Activated CD8-positive, alpha-beta T cell treated with anti-CD3 and anti-CD28 coated beads, Interleukin-2, amount 10 ng/mL, durations not matched to agents 7 days and 5 days (primary cell): ENCODE results near the gene GRID2. TPM values are rescaled to one million over a fixed set of nuclear protein-coding genes. Genes with fewer than 3 reads are reported as not detected.
"Not testable (repeated sequence)": the region's sequence is repeated elsewhere in the genome, so short reads cannot be mapped to it uniquely, and the experiment has no call there.

Experiments
- ATAC-seq: fragments of 150-1000 bp; cut with Tn5 transposase; one replicate; pipeline ENCODE4 v1.10.0; 2021; ENCODE audit warnings: moderate library complexity
- CTCF ChIA-PET: fragments of 350-600 bp; sonication (Branson Sonifier 250); formaldehyde crosslinking; loops from one replicate; lab custom pipeline; 2021; ENCODE audit warnings: antibody characterized with exemption; lab: Charles Lee
- POLR2A ChIA-PET: fragments of 350-600 bp; sonication (Branson Sonifier 250); formaldehyde crosslinking; loops from one replicate; lab custom pipeline; 2021; ENCODE audit warnings: antibody characterized with exemption; lab: Charles Lee
- DNase-seq: peaks from one replicate; pipeline ENCODE4 v3.0.0-alpha.2; 2020
- H3K27ac Mint-ChIP-seq: one replicate; pipeline ENCODE4 v1.8.0; 2021; ENCODE audit warnings: mild to moderate bottlenecking, mixed read lengths
- H3K27me3 Mint-ChIP-seq: one replicate; pipeline ENCODE4 v1.8.0; 2021; ENCODE audit warnings: low read depth, mixed read lengths
- H3K36me3 Mint-ChIP-seq: one replicate; pipeline ENCODE4 v1.8.0; 2021; ENCODE audit warnings: low read depth, mixed read lengths
- H3K4me1 Mint-ChIP-seq: one replicate; pipeline ENCODE4 v1.8.0; 2021; ENCODE audit warnings: low read depth, mixed read lengths
- H3K4me3 Mint-ChIP-seq: one replicate; pipeline ENCODE4 v1.8.0; 2021; ENCODE audit warnings: mild to moderate bottlenecking, mixed read lengths
- H3K9me3 Mint-ChIP-seq: one replicate; pipeline ENCODE4 v1.8.0; 2022; ENCODE audit warnings: mixed read lengths; ENCODE audit not compliant: insufficient read depth
- total RNA-seq, 2 experiments: library from RNA; stranded (reverse); gene quantifications; one replicate each; pipeline ENCODE4 v1.2.3, GENCODE V29; 2021

The GRID2 gene
- total RNA-seq, 2 experiments from 2014 or later, result not detected

DNA sequence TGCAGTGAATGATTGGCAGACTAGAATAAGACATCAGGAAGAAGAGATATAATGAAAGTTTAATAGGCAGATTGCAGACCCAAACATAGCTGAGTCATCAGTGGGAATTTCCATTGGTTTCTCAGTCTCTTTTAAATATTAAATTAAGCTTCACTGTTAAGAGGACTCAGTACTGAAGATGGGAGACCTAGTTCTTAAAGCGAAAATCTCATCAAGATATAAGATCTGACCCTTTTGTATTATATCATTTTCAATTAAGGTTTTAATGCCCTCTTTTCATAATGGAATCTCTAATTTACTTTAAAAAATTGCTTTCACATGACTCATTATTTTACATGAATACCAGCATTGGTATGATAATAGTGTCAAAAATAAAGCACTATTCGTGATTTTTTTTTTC, 1355.9 kb downstream of the GRID2 start:
- Mint-ChIP-seq H3K27ac (no peak overlapping the region), H3K4me3 (no peak overlapping the region), H3K27me3 (no peaks in the 10 kb centered on the region), H3K9me3 (no peaks in the 10 kb centered on the region), H3K4me1 (no peaks in the 10 kb centered on the region), H3K36me3 (no peaks in the 10 kb centered on the region)
- DNase-seq, result no peak
- CTCF ChIA-PET, result no interaction called here
- no peak for ATAC-seq
- POLR2A ChIA-PET, result no interaction called here

GRCh38 chr4:93660036-93660435, 1356.3 kb downstream of the GRID2 start:
- H3K27me3 Mint-ChIP-seq, result no peaks in the 10 kb centered on the region
- ChIA-PET CTCF (no interaction called here), POLR2A (no interaction called here)
- H3K4me3 Mint-ChIP-seq, result no peak overlapping the region
- H3K9me3 Mint-ChIP-seq, result no peaks in the 10 kb centered on the region
- no peak overlapping the region for H3K27ac Mint-ChIP-seq
- H3K36me3 Mint-ChIP-seq, result no peaks in the 10 kb centered on the region
- DNase-seq (no peak), ATAC-seq (no peak)
- H3K4me1 Mint-ChIP-seq, result no peaks in the 10 kb centered on the region

- ATAC-seq (no peak), DNase-seq (no peak)
- Mint-ChIP-seq H3K27ac (no peak overlapping the region), H3K36me3 (no peaks in the 10 kb centered on the region), H3K9me3 (no peaks in the 10 kb centered on the region), H3K4me3 (no peak overlapping the region), H3K4me1 (no peaks in the 10 kb centered on the region), H3K27me3 (no peaks in the 10 kb centered on the region)
- ChIA-PET CTCF (no interaction called here), POLR2A (no interaction called here)
Measured at GRCh38 chr4:93670434-93670833, 1366.7 kb downstream of the GRID2 start.

DNA sequence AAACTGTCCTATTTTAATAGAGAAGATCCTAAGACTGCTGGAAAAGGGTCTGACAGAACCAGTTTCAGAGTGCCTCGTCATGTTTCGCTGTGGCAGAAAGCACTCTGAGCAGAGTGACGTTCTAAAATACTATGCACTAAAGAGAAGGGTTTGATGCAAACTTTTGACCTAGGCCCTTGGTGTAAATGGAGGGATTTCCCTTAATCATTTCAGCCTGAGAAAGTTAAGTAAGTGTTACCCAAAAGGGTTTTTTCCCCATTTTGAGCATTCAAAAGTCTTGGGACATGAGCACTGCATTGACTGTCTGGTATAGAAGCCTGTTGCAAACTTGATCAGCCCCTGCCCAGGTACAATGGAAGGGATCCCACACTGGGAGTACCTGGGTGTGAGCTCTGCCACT, 1367.3 kb downstream of the GRID2 start:
- Mint-ChIP-seq H3K27ac (no peak overlapping the region), H3K4me1 (no peaks in the 10 kb centered on the region), H3K27me3 (no peaks in the 10 kb centered on the region), H3K9me3 (no peaks in the 10 kb centered on the region), H3K36me3 (no peaks in the 10 kb centered on the region), H3K4me3 (no peak overlapping the region)
- ATAC-seq (no peak), DNase-seq (no peak)
- ChIA-PET CTCF (no interaction called here), POLR2A (no interaction called here)

GRCh38 chr4:93676937-93677336, 1373.2 kb downstream of the GRID2 start:
- H3K27me3 Mint-ChIP-seq, ATAC-seq, POLR2A ChIA-PET, H3K27ac Mint-ChIP-seq, H3K9me3 Mint-ChIP-seq, DNase-seq, H3K4me1 Mint-ChIP-seq, H3K36me3 Mint-ChIP-seq, CTCF ChIA-PET, H3K4me3 Mint-ChIP-seq: not testable (repeated sequence)

- Mint-ChIP-seq H3K27ac (no peak overlapping the region), H3K36me3 (no peaks in the 10 kb centered on the region), H3K9me3 (peaks cover 4% of the 10 kb centered on the region), H3K4me1 (no peaks in the 10 kb centered on the region), H3K4me3 (no peak overlapping the region), H3K27me3 (no peaks in the 10 kb centered on the region)
- CTCF ChIA-PET, result no interaction called here
- DNase-seq, result no peak
- no peak for ATAC-seq
- POLR2A ChIA-PET, result no interaction called here
Measured at GRCh38 chr4:93684571-93684970, 1380.8 kb downstream of the GRID2 start.

DNA sequence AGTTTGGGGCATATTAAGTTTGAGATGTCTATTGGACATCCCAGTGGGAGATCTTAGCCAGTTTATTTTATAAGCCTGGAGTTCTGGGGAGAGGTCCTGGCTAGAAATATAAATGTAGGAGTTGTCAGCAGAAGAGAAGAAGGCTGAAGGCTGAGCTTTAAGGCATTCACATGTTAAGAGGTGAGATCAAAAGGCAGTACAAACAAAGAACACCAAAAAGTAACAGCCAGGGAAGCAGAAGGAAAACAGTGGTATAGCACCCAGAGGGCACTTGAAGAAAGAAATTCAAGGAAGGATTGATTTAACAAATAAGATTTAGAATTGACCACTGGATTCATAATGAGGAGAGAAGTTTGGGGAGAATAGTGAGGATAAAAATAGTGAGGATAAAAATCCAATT, 1383.5 kb downstream of the GRID2 start:
- Mint-ChIP-seq H3K36me3 (no peaks in the 10 kb centered on the region), H3K4me1 (no peaks in the 10 kb centered on the region), H3K4me3 (no peak overlapping the region), H3K9me3 (peaks cover 4% of the 10 kb centered on the region), H3K27me3 (no peaks in the 10 kb centered on the region), H3K27ac (no peak overlapping the region)
- no peak for ATAC-seq
- no peak for DNase-seq
- ChIA-PET CTCF (no interaction called here), POLR2A (no interaction called here)

- CTCF ChIA-PET, result no interaction called here
- no peak overlapping the region for H3K27ac Mint-ChIP-seq
- H3K4me1 Mint-ChIP-seq, result no peaks in the 10 kb centered on the region
- no peak overlapping the region for H3K4me3 Mint-ChIP-seq
- DNase-seq (no peak), ATAC-seq (no peak)
- POLR2A ChIA-PET, result no interaction called here
- no peaks in the 10 kb centered on the region for H3K36me3 Mint-ChIP-seq
- H3K9me3 Mint-ChIP-seq, result no peaks in the 10 kb centered on the region
- H3K27me3 Mint-ChIP-seq, result no peaks in the 10 kb centered on the region
Measured at GRCh38 chr4:93688978-93689377, 1385.2 kb downstream of the GRID2 start.

DNA sequence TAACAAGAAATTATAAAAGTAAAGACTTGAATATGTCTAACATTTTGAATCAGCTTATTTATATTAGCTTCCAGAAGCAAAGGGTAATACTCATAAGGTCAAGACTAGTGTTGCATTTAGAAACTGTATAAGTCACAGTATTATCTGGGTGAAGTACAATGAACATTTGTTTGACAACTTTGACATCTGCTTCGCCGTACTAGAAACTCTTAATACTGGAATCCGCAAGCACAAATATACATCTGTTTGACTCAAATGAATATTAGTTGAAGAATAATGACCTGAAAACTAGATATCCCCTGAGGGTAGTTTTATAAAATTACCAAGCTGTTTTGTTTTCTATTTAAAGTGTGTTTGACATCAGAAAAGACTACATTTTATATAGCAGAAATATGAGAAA, 1389.4 kb downstream of the GRID2 start:
- H3K4me1 Mint-ChIP-seq, result no peaks in the 10 kb centered on the region
- POLR2A ChIA-PET, result no interaction called here
- CTCF ChIA-PET, result no interaction called here
- no peak overlapping the region for H3K27ac Mint-ChIP-seq
- no peaks in the 10 kb centered on the region for H3K36me3 Mint-ChIP-seq
- ATAC-seq (no peak), DNase-seq (no peak)
- no peak overlapping the region for H3K4me3 Mint-ChIP-seq
- no peaks in the 10 kb centered on the region for H3K9me3 Mint-ChIP-seq
- H3K27me3 Mint-ChIP-seq, result no peaks in the 10 kb centered on the region

GRCh38 chr4:93698686-93699085, 1394.9 kb downstream of the GRID2 start:
- Mint-ChIP-seq H3K4me3 (no peak overlapping the region), H3K27ac (no peak overlapping the region), H3K4me1 (no peaks in the 10 kb centered on the region), H3K9me3 (no peaks in the 10 kb centered on the region), H3K27me3 (no peaks in the 10 kb centered on the region), H3K36me3 (no peaks in the 10 kb centered on the region)
- DNase-seq (no peak), ATAC-seq (no peak)
- CTCF ChIA-PET, result no interaction called here
- POLR2A ChIA-PET, result no interaction called here

DNA sequence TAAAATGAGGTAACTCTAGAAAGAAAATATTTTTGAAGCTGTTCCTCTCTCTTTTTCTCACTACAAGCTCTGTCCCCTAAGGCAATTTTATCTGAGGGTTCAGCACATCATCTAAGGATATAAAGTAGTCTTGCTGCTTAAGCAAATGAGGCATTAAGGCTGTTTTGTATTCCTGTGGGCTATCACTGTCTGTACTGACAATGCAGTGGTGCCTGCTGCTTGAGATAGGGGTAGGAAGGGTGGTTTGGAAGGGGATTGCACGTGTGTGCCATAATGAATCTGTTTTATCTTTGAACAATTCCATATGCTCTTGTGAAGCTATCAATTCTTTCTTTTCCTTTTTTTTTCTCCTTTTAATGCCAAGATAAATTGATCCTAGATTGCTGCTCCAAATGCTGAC, 1396.8 kb downstream of the GRID2 start:
- no peaks in the 10 kb centered on the region for H3K36me3 Mint-ChIP-seq
- H3K4me1 Mint-ChIP-seq, result no peaks in the 10 kb centered on the region
- H3K27ac Mint-ChIP-seq, result no peak overlapping the region
- DNase-seq (no peak), ATAC-seq (no peak)
- H3K4me3 Mint-ChIP-seq, result no peak overlapping the region
- no peaks in the 10 kb centered on the region for H3K9me3 Mint-ChIP-seq
- no peaks in the 10 kb centered on the region for H3K27me3 Mint-ChIP-seq
- CTCF ChIA-PET, result no interaction called here
- POLR2A ChIA-PET, result no interaction called here

- Mint-ChIP-seq H3K27ac (no peak overlapping the region), H3K4me3 (no peak overlapping the region), H3K4me1 (no peaks in the 10 kb centered on the region), H3K9me3 (no peaks in the 10 kb centered on the region), H3K27me3 (no peaks in the 10 kb centered on the region), H3K36me3 (no peaks in the 10 kb centered on the region)
- ATAC-seq (no peak), DNase-seq (no peak)
- CTCF ChIA-PET, result no interaction called here
- POLR2A ChIA-PET, result no interaction called here
Measured at GRCh38 chr4:93710101-93710846, 1406.5 kb downstream of the GRID2 start.

- Mint-ChIP-seq H3K4me1 (no peaks in the 10 kb centered on the region), H3K27ac (no peak overlapping the region), H3K4me3 (no peak overlapping the region), H3K36me3 (no peaks in the 10 kb centered on the region), H3K9me3 (no peaks in the 10 kb centered on the region), H3K27me3 (no peaks in the 10 kb centered on the region)
- CTCF ChIA-PET, result no interaction called here
- no peak for DNase-seq
- ATAC-seq, result no peak
- POLR2A ChIA-PET, result no interaction called here
Measured at GRCh38 chr4:93710847-93711430, 1407.2 kb downstream of the GRID2 start.
